Neuronal stem cell (in vitro differentiated cells): ENCODE measurements around the gene MAPK7.

Source experiments
- DNase-seq: peaks from one replicate; pipeline ENCODE4 v3.0.0-alpha.2; 2013; ENCODE audit warnings: low spot score
- H2AFZ ChIP-seq: one replicate; pipeline ENCODE4 v1.6.1; 2013; ENCODE audit warnings: mild to moderate bottlenecking, low read length, inconsistent platforms
- H2AK5ac ChIP-seq: 2 replicates; pipeline ENCODE4 v1.6.1; 2013; ENCODE audit warnings: low read depth, mild to moderate bottlenecking, inconsistent platforms, low read length, moderate library complexity, mixed read lengths
- H2BK120ac ChIP-seq: 2 replicates; pipeline ENCODE4 v1.6.1; 2013; ENCODE audit warnings: low read depth, mild to moderate bottlenecking, inconsistent platforms, low read length, moderate library complexity, mixed read lengths
- H2BK12ac ChIP-seq: one replicate; pipeline ENCODE4 v1.6.1; 2013; ENCODE audit warnings: low read length, inconsistent platforms
- H2BK15ac ChIP-seq: 2 replicates; pipeline ENCODE4 v1.6.1; 2013; ENCODE audit warnings: mild to moderate bottlenecking, low read length, inconsistent platforms, mixed read lengths
- H2BK5ac ChIP-seq: one replicate; pipeline ENCODE4 v1.6.1; 2013; ENCODE audit warnings: inconsistent platforms, mild to moderate bottlenecking, low read length, moderate library complexity
- H3K14ac ChIP-seq: one replicate; pipeline ENCODE4 v1.6.1; 2013; ENCODE audit warnings: low read length, inconsistent platforms
- H3K18ac ChIP-seq: 2 replicates; pipeline ENCODE4 v1.6.1; 2013; ENCODE audit warnings: low read length, inconsistent platforms
- H3K23ac ChIP-seq: 2 replicates; pipeline ENCODE4 v1.6.1; 2013; ENCODE audit warnings: low read depth, mild to moderate bottlenecking, mixed read lengths, low read length, inconsistent platforms; ENCODE audit not compliant: poor library complexity
- H3K27ac ChIP-seq: replicated peaks from 3 replicates; pipeline ENCODE4 v1.5.1; 2013; ENCODE audit warnings: low read length, inconsistent platforms
- H3K27me3 ChIP-seq, 3 experiments: 2 replicates each; pipeline ENCODE4 v1.6.1; 2013; ENCODE audit warnings: low read length in 3 of 3, mild to moderate bottlenecking in 2 of 3, inconsistent platforms in 1 of 3, low read depth in 1 of 3, mixed read lengths in 1 of 3, moderate library complexity in 1 of 3; ENCODE audit not compliant: control insufficient read depth in 3 of 3, insufficient read depth in 3 of 3
- H3K36me3 ChIP-seq, 2 donors: replicated peaks in 1 of 2; 2 replicates each; pipeline ENCODE4 v1.6.1; 2013; ENCODE audit warnings: low read length in 2 of 2; ENCODE audit not compliant: control insufficient read depth in 2 of 2, insufficient read depth in 2 of 2
- H3K4ac ChIP-seq: 2 replicates; pipeline ENCODE4 v1.6.1; 2013; ENCODE audit warnings: inconsistent platforms, mild to moderate bottlenecking, low read length, moderate library complexity
- H3K4me1 ChIP-seq, 2 donors: 1 replicate in 1 of 2; 2 replicates in 1 of 2; pipeline ENCODE4 v1.6.1; 2013; ENCODE audit warnings: low read length in 2 of 2, low read depth in 1 of 2; ENCODE audit not compliant: control insufficient read depth in 2 of 2, insufficient read depth in 1 of 2
- H3K4me2 ChIP-seq: one replicate; pipeline ENCODE4 v1.6.1; 2013; ENCODE audit warnings: mild to moderate bottlenecking, low read length, inconsistent platforms; ENCODE audit not compliant: insufficient read depth, poor library complexity, severe bottlenecking
- H3K4me3 ChIP-seq, 2 donors: 2 replicates each; pipeline ENCODE4 v1.5.1; 2013; ENCODE audit warnings: low read length in 2 of 2, mild to moderate bottlenecking in 2 of 2, inconsistent platforms in 1 of 2, moderate library complexity in 1 of 2
- H3K79me1 ChIP-seq: one replicate; pipeline ENCODE4 v1.6.1; 2013; ENCODE audit warnings: low read depth, mild to moderate bottlenecking, inconsistent platforms, low read length, moderate library complexity
- H3K9ac ChIP-seq: one replicate; pipeline ENCODE4 v1.6.1; 2013; ENCODE audit warnings: mild to moderate bottlenecking, low read depth, low read length, inconsistent platforms; ENCODE audit not compliant: poor library complexity
- H3K9me3 ChIP-seq, 2 donors: replicated peaks in 1 of 2; 2 replicates each; pipeline versions ENCODE3 to v1.6.1; 2013; ENCODE audit warnings: low read length in 2 of 2, mild to moderate bottlenecking in 2 of 2, inconsistent platforms in 1 of 2, low read depth in 1 of 2, mixed read lengths in 1 of 2, moderate library complexity in 1 of 2; ENCODE audit not compliant: control insufficient read depth in 2 of 2, insufficient read depth in 1 of 2
- H4K8ac ChIP-seq: one replicate; pipeline ENCODE4 v1.6.1; 2013; ENCODE audit warnings: low read depth, mild to moderate bottlenecking, inconsistent platforms, low read length, moderate library complexity
- H4K91ac ChIP-seq: one replicate; pipeline ENCODE4 v1.6.1; 2013; ENCODE audit warnings: low read length, low read depth, mild to moderate bottlenecking, inconsistent platforms; ENCODE audit not compliant: poor library complexity
- WGBS, 2 donors: extraction: QIAGEN DNeasy Blood & Tissue Kit; methylation state at CpG; one replicate each; pipeline ENCODE4 v1.1.7; 2013; ENCODE audit warnings: missing lambda C conversion rate in 2 of 2, mixed read lengths in 1 of 2; ENCODE audit not compliant: insufficient read length in 2 of 2, insufficient replicate concordance in 1 of 2; ENCODE audit errors: extremely low coverage in 2 of 2; 5-methylcytosine and 5-hydroxymethylcytosine counted together

Gene MAPK7

DNA sequence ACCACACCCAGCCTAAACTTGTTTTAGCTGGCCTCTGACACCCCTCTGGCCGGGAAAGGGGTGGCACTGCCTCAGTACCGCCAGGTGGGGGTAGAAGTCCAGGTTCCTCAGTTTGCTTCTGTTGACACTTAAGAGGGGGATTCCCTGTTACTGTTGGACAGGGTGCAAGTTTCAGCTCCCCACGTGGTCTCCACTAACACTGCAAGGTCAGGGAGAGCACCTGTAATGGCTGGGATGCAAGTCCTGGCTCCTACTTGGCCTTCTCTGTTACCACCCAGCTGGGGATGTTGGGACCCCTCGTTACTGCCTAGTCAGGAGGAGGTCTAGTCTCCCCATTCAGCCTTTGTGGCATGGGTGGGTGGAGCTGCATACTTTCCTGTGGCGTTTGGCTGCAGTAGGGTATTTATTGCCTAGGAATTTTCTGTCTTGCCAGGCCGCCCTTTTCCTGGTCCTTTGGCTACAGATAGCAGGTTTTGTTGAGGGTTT, 19.3 kb downstream of the MAPK7 start:
- Histone ChIP-seq H4K8ac (no peak overlapping the region), H2BK12ac (no peak overlapping the region), H2AK5ac (peak overlapping the region; percentile 14), H3K23ac (no peak overlapping the region), H2BK5ac (peak overlapping the region; percentile 61), H3K27ac (no peak overlapping the region), H3K9ac (peak overlapping the region; percentile 50), H4K91ac (no peak overlapping the region), H3K14ac (no peak overlapping the region), H3K18ac (peak overlapping the region; percentile 32), H2BK15ac (no peak overlapping the region), H3K4me2 (no peak overlapping the region), H2BK120ac (no peak overlapping the region), H2AFZ (no peak overlapping the region), H3K4me1 (peaks cover 0 to 5% of the 10 kb centered on the region in 2 donors), H3K36me3 (no peaks in the 10 kb centered on the region), H3K79me1 (no peaks in the 10 kb centered on the region), H3K9me3 (no peaks in the 10 kb centered on the region), H3K4me3 (no peak overlapping the region), H3K4ac (no peak overlapping the region), H3K27me3 (peaks cover 0 to 20% (median 0%) of the 10 kb centered on the region in 3 experiments)
- WGBS, 2 donors: no CpG with 5 or more reads among the region's 6 CpGs
- no peak for DNase-seq

DNA sequence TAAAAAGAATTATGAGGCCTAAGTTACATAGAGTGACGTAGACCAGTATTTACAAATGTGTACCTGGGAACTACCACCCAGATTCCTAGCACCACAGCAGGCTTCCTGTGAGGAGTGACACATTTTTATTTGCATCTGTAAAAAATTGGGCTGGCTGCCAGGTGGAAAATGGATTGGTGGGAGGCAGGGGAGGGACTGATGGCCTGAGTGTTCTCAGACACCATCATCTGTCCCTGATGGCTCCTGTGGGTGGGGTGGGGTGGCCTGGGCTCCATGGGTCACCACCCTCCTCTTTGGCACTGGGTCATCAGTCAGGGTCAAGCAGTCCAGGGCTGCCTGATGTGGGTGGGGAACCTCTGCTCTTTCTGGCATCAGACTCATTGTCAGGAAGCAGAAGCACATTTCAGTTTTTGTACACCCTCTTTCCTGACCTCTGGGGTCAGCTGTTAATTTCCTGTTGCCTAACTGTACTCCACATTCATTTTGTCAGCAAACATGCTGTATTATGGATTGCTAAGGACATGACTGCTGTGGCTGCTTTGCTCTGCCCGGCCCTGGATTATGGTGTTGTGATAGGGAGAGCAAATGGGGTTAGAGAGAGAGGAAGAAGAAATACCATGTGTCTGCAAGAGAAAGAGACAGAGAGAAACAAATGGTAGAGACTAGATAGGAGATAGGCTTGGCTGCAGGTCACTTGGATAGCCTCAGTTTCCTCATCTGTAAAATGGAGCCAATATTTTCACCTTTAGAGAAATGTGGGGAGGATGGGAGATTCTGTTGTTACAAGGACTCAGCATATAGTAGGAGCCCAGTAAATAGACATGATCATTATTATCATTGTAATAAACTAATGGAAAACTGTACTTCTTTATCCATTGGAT, 20.2 kb downstream of the MAPK7 start:
- H3K18ac ChIP-seq: peak overlapping the region; percentile 72
- H4K8ac ChIP-seq: no peak overlapping the region
- peak overlapping the region; percentile 72 for H2AK5ac ChIP-seq
- no CpG with 5 or more reads among the region's 2 CpGs for WGBS, 2 donors
- no peak overlapping the region for H2BK120ac ChIP-seq
- H3K4me1 ChIP-seq: peaks cover 0 to 5% of the 10 kb centered on the region in 2 donors
- H3K27ac ChIP-seq: no peak overlapping the region
- no peak overlapping the region for H3K4ac ChIP-seq
- H3K4me3 ChIP-seq: no peak overlapping the region
- peak overlapping the region; percentile 32 for H3K23ac ChIP-seq
- H3K9ac ChIP-seq: no peak overlapping the region
- DNase-seq: no peak
- no peak overlapping the region for H4K91ac ChIP-seq
- H2BK12ac ChIP-seq: no peak overlapping the region
- H3K14ac ChIP-seq: no peak overlapping the region
- no peaks in the 10 kb centered on the region for H3K79me1 ChIP-seq
- H3K4me2 ChIP-seq: no peak overlapping the region
- no peak overlapping the region for H2BK5ac ChIP-seq
- peaks cover 0 to 11% (median 0%) of the 10 kb centered on the region in 3 experiments for H3K27me3 ChIP-seq
- H2BK15ac ChIP-seq: no peak overlapping the region
- H3K36me3 ChIP-seq: no peaks in the 10 kb centered on the region
- no peaks in the 10 kb centered on the region for H3K9me3 ChIP-seq
- H2AFZ ChIP-seq: no peak overlapping the region

- Histone ChIP-seq H4K8ac (no peak overlapping the region), H3K79me1 (no peaks in the 10 kb centered on the region), H3K4me2 (no peak overlapping the region), H2BK12ac (no peak overlapping the region), H2BK120ac (no peak overlapping the region), H2AFZ (no peak overlapping the region), H3K4me3 (no peak overlapping the region), H3K36me3 (no peaks in the 10 kb centered on the region), H3K27ac (no peak overlapping the region), H3K18ac (no peak overlapping the region), H3K4me1 (peaks cover 0 to 5% of the 10 kb centered on the region in 2 donors), H3K9me3 (no peaks in the 10 kb centered on the region), H3K9ac (no peak overlapping the region), H3K4ac (no peak overlapping the region), H3K27me3 (peaks cover 0 to 6% (median 0%) of the 10 kb centered on the region in 3 experiments), H3K23ac (no peak overlapping the region), H2AK5ac (peak overlapping the region; percentile 82), H4K91ac (no peak overlapping the region), H2BK5ac (no peak overlapping the region), H2BK15ac (no peak overlapping the region), H3K14ac (no peak overlapping the region)
- no peak for DNase-seq
- no CpG with 5 or more reads among the region's 3 CpGs for WGBS, 2 donors
These were observed 21.6 kb downstream of the MAPK7 start for GRCh38 chr17:19399750-19400450.
